Measurements from ENCODE around the gene RCC1.

RCC1 gene

DNA sequence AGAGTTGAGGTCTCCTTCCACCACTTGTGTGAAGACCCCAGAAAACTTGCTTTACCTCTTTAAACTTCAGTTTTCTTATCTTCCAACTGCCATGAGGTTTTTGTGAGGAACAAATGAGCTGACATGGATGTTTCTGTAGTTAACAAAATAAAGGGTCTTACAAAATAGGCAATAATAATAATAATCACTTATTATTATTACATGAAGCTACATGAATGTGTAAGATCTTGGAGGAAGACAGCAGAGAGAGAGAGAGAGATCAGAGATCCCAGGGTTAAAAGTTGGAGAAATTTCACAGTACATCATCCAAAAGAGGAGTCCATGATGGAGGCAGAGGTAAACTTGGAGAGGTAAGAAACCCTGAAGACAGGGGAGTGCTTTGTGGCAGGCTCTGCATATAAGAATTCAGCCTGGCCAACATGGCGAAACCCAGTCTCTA is 10.7 kb downstream of the RCC1 start:
- Histone ChIP-seq H3K4me3 (ENCODE audit: low read length in 2 of 2) (no peak overlapping the region), H3K18ac (ENCODE audit: low read length) (no peak overlapping the region), H3K27me3 (ENCODE audit: control insufficient read depth in 3 of 3, insufficient read depth in 3 of 3, low read depth in 1 of 3, low read length in 3 of 3) (no peaks in the 10 kb centered on the region), H3K27ac (replicated peaks; ENCODE audit: low read length) (no peak overlapping the region), H3K36me3 (replicated peaks in 1 of 2; ENCODE audit: control insufficient read depth in 2 of 2, insufficient read depth in 2 of 2, low read length in 2 of 2) (peaks cover 7 to 39% of the 10 kb centered on the region in 2 donors), H3K4ac (ENCODE audit: low read length) (no peak overlapping the region), H2BK5ac (ENCODE audit: low read length) (no peak overlapping the region), H2BK15ac (ENCODE audit: low read length) (no peak overlapping the region), H4K91ac (ENCODE audit: low read depth, low read length, poor library complexity) (no peak overlapping the region), H3K4me2 (ENCODE audit: insufficient read depth, low read length, poor library complexity, severe bottlenecking) (no peak overlapping the region), H2AK5ac (ENCODE audit: low read depth, low read length) (no peak overlapping the region), H2BK12ac (ENCODE audit: low read length) (no peak overlapping the region), H4K8ac (ENCODE audit: low read depth, low read length) (no peak overlapping the region), H3K79me1 (ENCODE audit: low read depth, low read length) (peaks cover 8% of the 10 kb centered on the region), H2AFZ (ENCODE audit: low read length) (no peak overlapping the region), H3K14ac (ENCODE audit: low read length) (no peak overlapping the region), H2BK120ac (ENCODE audit: low read depth, low read length) (no peak overlapping the region), H3K23ac (ENCODE audit: low read depth, low read length, poor library complexity) (no peak overlapping the region), H3K4me1 (ENCODE audit: control insufficient read depth in 2 of 2, insufficient read depth in 1 of 2, low read depth in 1 of 2, low read length in 2 of 2) (peaks cover 6 to 7% of the 10 kb centered on the region in 2 donors), H3K9me3 (replicated peaks in 1 of 2; ENCODE audit: control insufficient read depth in 2 of 2, insufficient read depth in 1 of 2, low read depth in 1 of 2, low read length in 2 of 2) (no peaks in the 10 kb centered on the region), H3K9ac (ENCODE audit: low read depth, low read length, poor library complexity) (no peak overlapping the region)
- WGBS, 2 donors (ENCODE audit: extremely low coverage in 2 of 2, insufficient read length in 2 of 2, insufficient replicate concordance in 1 of 2): no CpG with 5 or more reads among the region's 1 CpG
- DNase-seq (ENCODE audit: low spot score): no peak

DNA sequence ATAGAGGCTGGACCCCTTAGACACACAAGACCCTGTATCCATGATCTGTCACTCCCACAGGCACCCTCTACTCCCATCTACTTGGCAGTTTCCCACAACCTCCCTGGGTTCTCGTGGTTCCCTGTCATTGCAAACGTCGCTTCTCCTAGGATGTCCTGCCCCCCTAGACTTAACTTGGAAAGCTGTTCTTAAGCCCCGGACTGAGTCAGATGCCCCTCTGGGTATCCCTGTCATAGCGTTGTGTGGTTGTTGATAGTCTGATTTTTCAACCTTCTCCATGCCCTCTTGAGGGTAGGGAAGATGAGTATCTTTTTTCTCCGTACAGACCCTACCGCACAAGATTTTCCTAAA is 11.8 kb downstream of the RCC1 start:
- H2BK5ac ChIP-seq (ENCODE audit: low read length): no peak overlapping the region
- no peak overlapping the region for H4K8ac ChIP-seq (ENCODE audit: low read depth, low read length)
- H3K27ac ChIP-seq (replicated peaks; ENCODE audit: low read length): no peak overlapping the region
- H3K14ac ChIP-seq (ENCODE audit: low read length): peak overlapping the region; percentile 12
- no peak overlapping the region for H2AK5ac ChIP-seq (ENCODE audit: low read depth, low read length)
- no peak overlapping the region for H3K4ac ChIP-seq (ENCODE audit: low read length)
- no peak overlapping the region for H4K91ac ChIP-seq (ENCODE audit: low read depth, low read length, poor library complexity)
- H3K4me2 ChIP-seq (ENCODE audit: insufficient read depth, low read length, poor library complexity, severe bottlenecking): no peak overlapping the region
- no peak overlapping the region for H2BK12ac ChIP-seq (ENCODE audit: low read length)
- H3K79me1 ChIP-seq (ENCODE audit: low read depth, low read length): peaks cover 11% of the 10 kb centered on the region
- H3K9me3 ChIP-seq (replicated peaks in 1 of 2; ENCODE audit: control insufficient read depth in 2 of 2, insufficient read depth in 1 of 2, low read depth in 1 of 2, low read length in 2 of 2): no peaks in the 10 kb centered on the region
- peaks cover 6 to 37% of the 10 kb centered on the region in 2 donors for H3K36me3 ChIP-seq (replicated peaks in 1 of 2; ENCODE audit: control insufficient read depth in 2 of 2, insufficient read depth in 2 of 2, low read length in 2 of 2)
- H3K18ac ChIP-seq (ENCODE audit: low read length): no peak overlapping the region
- H3K9ac ChIP-seq (ENCODE audit: low read depth, low read length, poor library complexity): no peak overlapping the region
- WGBS, 2 donors (ENCODE audit: extremely low coverage in 2 of 2, insufficient read length in 2 of 2, insufficient replicate concordance in 1 of 2): no CpG with 5 or more reads among the region's 7 CpGs
- H3K4me3 ChIP-seq (ENCODE audit: low read length in 2 of 2): peak overlapping the region; percentile 3 to 73
- H2AFZ ChIP-seq (ENCODE audit: low read length): peak overlapping the region; percentile 96
- no peak overlapping the region for H3K23ac ChIP-seq (ENCODE audit: low read depth, low read length, poor library complexity)
- peaks cover 6 to 7% of the 10 kb centered on the region in 2 donors for H3K4me1 ChIP-seq (ENCODE audit: control insufficient read depth in 2 of 2, insufficient read depth in 1 of 2, low read depth in 1 of 2, low read length in 2 of 2)
- DNase-seq (ENCODE audit: low spot score): no peak
- H2BK15ac ChIP-seq (ENCODE audit: low read length): no peak overlapping the region
- no peaks in the 10 kb centered on the region for H3K27me3 ChIP-seq (ENCODE audit: control insufficient read depth in 3 of 3, insufficient read depth in 3 of 3, low read depth in 1 of 3, low read length in 3 of 3)
- H2BK120ac ChIP-seq (ENCODE audit: low read depth, low read length): no peak overlapping the region

DNA sequence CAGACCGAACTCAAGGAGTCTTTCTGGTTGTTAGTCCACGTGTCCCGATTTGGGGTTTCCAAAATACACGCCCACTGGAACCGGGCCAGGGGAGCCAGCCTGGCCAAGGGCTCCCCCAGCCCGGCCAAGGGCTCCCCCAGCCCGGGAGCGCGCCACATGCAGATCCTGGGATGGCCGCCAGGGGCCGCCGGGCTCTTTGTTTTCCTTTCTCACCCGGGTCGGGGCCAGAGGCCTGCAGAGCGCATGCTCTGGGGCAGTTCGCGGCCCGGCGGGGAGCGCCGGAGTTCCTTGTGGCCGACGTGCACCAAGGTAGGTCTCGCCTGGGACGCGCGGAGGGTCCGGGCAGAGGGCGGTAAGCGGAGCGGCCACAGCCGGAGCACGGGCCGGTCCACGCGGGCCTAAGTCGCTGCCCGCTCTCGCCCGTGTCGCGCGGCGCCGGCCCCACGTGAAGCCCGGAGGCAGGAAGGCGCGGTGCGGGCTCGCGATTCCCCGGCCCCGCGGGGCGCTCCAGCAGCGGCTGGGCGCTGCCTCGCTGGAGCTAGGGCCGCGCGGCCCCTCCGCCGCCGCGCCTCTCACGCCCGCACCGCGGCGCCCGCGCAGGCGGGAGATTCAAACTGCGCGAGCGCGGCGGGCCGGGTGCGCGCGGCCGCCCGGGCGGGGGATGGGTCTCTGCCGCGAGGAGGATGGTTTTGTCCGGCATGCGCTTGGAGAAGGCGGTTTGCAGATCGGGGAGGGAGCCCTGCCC is 12.3 kb downstream of the RCC1 start:
- no CpG with 5 or more reads among the region's 92 CpGs for WGBS, 2 donors (ENCODE audit: extremely low coverage in 2 of 2, insufficient read length in 2 of 2, insufficient replicate concordance in 1 of 2)
- H3K79me1 ChIP-seq (ENCODE audit: low read depth, low read length): peaks cover 11% of the 10 kb centered on the region
- H2BK12ac ChIP-seq (ENCODE audit: low read length): no peak overlapping the region
- peak overlapping the region; percentile 92 for H3K14ac ChIP-seq (ENCODE audit: low read length)
- peak overlapping the region; percentile 96 for H3K23ac ChIP-seq (ENCODE audit: low read depth, low read length, poor library complexity)
- no peak overlapping the region for H2AK5ac ChIP-seq (ENCODE audit: low read depth, low read length)
- peak overlapping the region; percentile 73 to 94 for H3K4me3 ChIP-seq (ENCODE audit: low read length in 2 of 2)
- peak overlapping the region; percentile 96 for H2AFZ ChIP-seq (ENCODE audit: low read length)
- H3K27me3 ChIP-seq (ENCODE audit: control insufficient read depth in 3 of 3, insufficient read depth in 3 of 3, low read depth in 1 of 3, low read length in 3 of 3): no peaks in the 10 kb centered on the region
- H3K4me2 ChIP-seq (ENCODE audit: insufficient read depth, low read length, poor library complexity, severe bottlenecking): peak overlapping the region; percentile 70
- peaks cover 6 to 33% of the 10 kb centered on the region in 2 donors for H3K36me3 ChIP-seq (replicated peaks in 1 of 2; ENCODE audit: control insufficient read depth in 2 of 2, insufficient read depth in 2 of 2, low read length in 2 of 2)
- no peak overlapping the region for H3K4ac ChIP-seq (ENCODE audit: low read length)
- no peak overlapping the region for H2BK15ac ChIP-seq (ENCODE audit: low read length)
- H3K9ac ChIP-seq (ENCODE audit: low read depth, low read length, poor library complexity): peak overlapping the region; percentile 99
- DNase-seq (ENCODE audit: low spot score): peak; percentile 89
- no peak overlapping the region for H2BK120ac ChIP-seq (ENCODE audit: low read depth, low read length)
- peaks cover 6 to 7% of the 10 kb centered on the region in 2 donors for H3K4me1 ChIP-seq (ENCODE audit: control insufficient read depth in 2 of 2, insufficient read depth in 1 of 2, low read depth in 1 of 2, low read length in 2 of 2)
- H4K8ac ChIP-seq (ENCODE audit: low read depth, low read length): no peak overlapping the region
- H3K27ac ChIP-seq (replicated peaks; ENCODE audit: low read length): peak overlapping the region; percentile 91
- no peak overlapping the region for H2BK5ac ChIP-seq (ENCODE audit: low read length)
- H3K18ac ChIP-seq (ENCODE audit: low read length): peak overlapping the region; percentile 99
- no peaks in the 10 kb centered on the region for H3K9me3 ChIP-seq (replicated peaks in 1 of 2; ENCODE audit: control insufficient read depth in 2 of 2, insufficient read depth in 1 of 2, low read depth in 1 of 2, low read length in 2 of 2)
- H4K91ac ChIP-seq (ENCODE audit: low read depth, low read length, poor library complexity): no peak overlapping the region

DNA sequence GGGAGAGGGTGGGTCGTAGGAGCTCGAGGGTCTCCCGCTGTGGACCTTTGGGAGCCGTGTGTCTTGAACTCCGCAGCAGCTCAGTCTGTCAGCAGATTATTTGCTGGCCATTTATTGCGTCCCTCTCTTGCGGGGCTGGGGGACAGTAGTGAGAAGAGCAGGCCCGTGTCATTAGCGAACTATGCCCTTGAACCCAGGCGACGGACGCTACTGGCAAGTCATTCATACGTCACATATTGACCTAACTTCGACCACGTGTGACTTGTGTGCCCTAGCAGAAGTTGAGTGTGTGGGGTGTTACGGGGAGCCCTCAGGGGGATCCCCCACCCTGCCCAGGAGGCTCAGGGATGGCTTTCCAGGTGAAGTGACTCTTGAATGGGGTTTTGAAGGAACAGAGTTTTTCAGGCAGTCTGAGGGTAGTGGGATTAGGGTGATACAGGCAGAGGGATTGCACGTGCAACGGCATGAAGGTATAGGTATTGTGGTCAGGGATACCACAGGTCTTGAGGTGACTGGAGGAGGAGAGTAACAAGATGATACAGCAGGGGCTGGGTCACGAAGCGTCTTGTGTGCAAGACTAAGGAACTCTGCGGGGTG is 13.0 kb downstream of the RCC1 start:
- Histone ChIP-seq H3K27ac (replicated peaks; ENCODE audit: low read length) (peak overlapping the region; percentile 49), H3K18ac (ENCODE audit: low read length) (peak overlapping the region; percentile 0), H3K14ac (ENCODE audit: low read length) (no peak overlapping the region), H3K27me3 (ENCODE audit: control insufficient read depth in 3 of 3, insufficient read depth in 3 of 3, low read depth in 1 of 3, low read length in 3 of 3) (no peaks in the 10 kb centered on the region), H3K4me2 (ENCODE audit: insufficient read depth, low read length, poor library complexity, severe bottlenecking) (peak overlapping the region; percentile 70), H3K4me1 (ENCODE audit: control insufficient read depth in 2 of 2, insufficient read depth in 1 of 2, low read depth in 1 of 2, low read length in 2 of 2) (peaks cover 6 to 7% of the 10 kb centered on the region in 2 donors), H2BK120ac (ENCODE audit: low read depth, low read length) (no peak overlapping the region), H3K9me3 (replicated peaks in 1 of 2; ENCODE audit: control insufficient read depth in 2 of 2, insufficient read depth in 1 of 2, low read depth in 1 of 2, low read length in 2 of 2) (no peaks in the 10 kb centered on the region), H4K91ac (ENCODE audit: low read depth, low read length, poor library complexity) (no peak overlapping the region), H3K4ac (ENCODE audit: low read length) (no peak overlapping the region), H2BK15ac (ENCODE audit: low read length) (no peak overlapping the region), H4K8ac (ENCODE audit: low read depth, low read length) (no peak overlapping the region), H3K4me3 (ENCODE audit: low read length in 2 of 2) (peak overlapping the region; percentile 73 to 94), H3K9ac (ENCODE audit: low read depth, low read length, poor library complexity) (peak overlapping the region; percentile 71), H2BK12ac (ENCODE audit: low read length) (no peak overlapping the region), H3K79me1 (ENCODE audit: low read depth, low read length) (peaks cover 11% of the 10 kb centered on the region), H2AK5ac (ENCODE audit: low read depth, low read length) (no peak overlapping the region), H3K36me3 (replicated peaks in 1 of 2; ENCODE audit: control insufficient read depth in 2 of 2, insufficient read depth in 2 of 2, low read length in 2 of 2) (peaks cover 3 to 33% of the 10 kb centered on the region in 2 donors), H3K23ac (ENCODE audit: low read depth, low read length, poor library complexity) (peak overlapping the region; percentile 1), H2AFZ (ENCODE audit: low read length) (peak overlapping the region; percentile 96), H2BK5ac (ENCODE audit: low read length) (no peak overlapping the region)
- no peak for DNase-seq (ENCODE audit: low spot score)
- WGBS, 2 donors (ENCODE audit: extremely low coverage in 2 of 2, insufficient read length in 2 of 2, insufficient replicate concordance in 1 of 2): no CpG with 5 or more reads among the region's 21 CpGs

Measured in neuronal stem cell (in vitro differentiated cells).